HepG2 (cell line): ENCODE measurements around the gene KPNA3. TPM values are rescaled to one million over a fixed set of nuclear protein-coding genes. Genes with fewer than 3 reads are reported as not detected.
A peak's percentile ranks its signal among the peaks of the same experiment; 100 is the strongest.

Experiments
- CEBPB ChIP-seq: IDR thresholded peaks from 2 replicates; pipeline ENCODE4 v1.6.1; 2011; ENCODE audit warnings: low read depth, low read length, improper control_type of control experiment, borderline replicate concordance
- FOXM1 ChIP-seq: sonication (generic); formaldehyde crosslinking; IDR thresholded peaks from 2 replicates; pipeline ENCODE4 v1.5.0; 2020; ENCODE audit warnings: missing genetic modification reagents
- GATAD1 ChIP-seq: IDR thresholded peaks from 2 replicates; pipeline ENCODE4 v1.6.1; 2016; ENCODE audit warnings: missing genetic modification reagents, missing compliant biosample characterization
- HNF4A ChIP-seq: sonication (generic); formaldehyde crosslinking; IDR thresholded peaks from 2 replicates; pipeline ENCODE4 v1.4.0; 2020; ENCODE audit warnings: missing genetic modification reagents
- PHF5A ChIP-seq: IDR thresholded peaks from one replicate; pipeline ENCODE4 v1.6.1; 2018; ENCODE audit warnings: low read depth, missing genetic modification reagents; ENCODE audit not compliant: unreplicated experiment
- SMARCC2 ChIP-seq: fragments of 450-650 bp; IDR thresholded peaks from 2 replicates; pipeline ENCODE4 v1.6.1; 2017; ENCODE audit warnings: antibody characterized with exemption, mild to moderate bottlenecking
- SMYD3 ChIP-seq: sonication (generic); formaldehyde crosslinking; IDR thresholded peaks from 2 replicates; pipeline ENCODE4 v1.8.1; 2023; ENCODE audit warnings: mild to moderate bottlenecking, missing genetic modification reagents
- polyA plus RNA-seq, 8 experiments: library from polyadenylated mRNA; depleted of rRNA in 3 of 8; stranded (reverse) in 7 of 8; unstranded in 1 of 8; fragments of >200 nt; fragmentation: Illumina TruSeq in 4 of 8; extraction: Trizol in 4 of 8; gene quantifications; 2 replicates each; pipeline versions ENCODE4 v1.2.1 to v1.2.3, GENCODE V29; 2011 to 2016; ENCODE audit warnings: low read depth in 4 of 8, missing spikeins in 1 of 8, mixed read lengths in 1 of 8; ENCODE audit not compliant: insufficient read depth in 1 of 8
- total RNA-seq, 5 experiments: library from RNA; depleted of rRNA; stranded (reverse); fragments of >200 nt; fragmentation: Illumina TruSeq; extraction: Trizol; gene quantifications; 2 replicates each; pipeline ENCODE4 v1.2.3, GENCODE V29; 2016; ENCODE audit warnings: low read depth in 1 of 5
- TF ChIP-seq, protein P1 (sequence below), 2 experiments: IDR thresholded peaks; 2 replicates each; pipeline ENCODE4 v1.6.1; 2011 to 2012; ENCODE audit warnings: low read length in 2 of 2, borderline replicate concordance in 1 of 2, low read depth in 1 of 2, mild to moderate bottlenecking in 1 of 2, moderate library complexity in 1 of 2
- TF ChIP-seq, protein P2 (sequence below): IDR thresholded peaks from 2 replicates; pipeline ENCODE4 v1.4.0; 2020; ENCODE audit warnings: mild to moderate bottlenecking, missing genetic modification reagents
- TF ChIP-seq, protein P3 (sequence below): IDR thresholded peaks from 2 replicates; pipeline ENCODE4 v1.6.1; 2012; ENCODE audit warnings: low read length, improper control_type of control experiment
- TF ChIP-seq, protein P4 (sequence below): IDR thresholded peaks from 2 replicates; pipeline ENCODE4 v1.6.1; 2016; ENCODE audit warnings: control low read depth
- TF ChIP-seq, protein P5 (sequence below): sonication (generic); formaldehyde crosslinking; IDR thresholded peaks from 2 replicates; pipeline ENCODE4 v1.5.0; 2020; ENCODE audit warnings: mild to moderate bottlenecking, missing genetic modification reagents

The KPNA3 gene
- total and polyA plus RNA-seq, 2 of the 13 experiments (the other 11 are each of a cell fraction or from before 2014, with no cell fraction given): 13.0 to 28.9 TPM

DNA sequence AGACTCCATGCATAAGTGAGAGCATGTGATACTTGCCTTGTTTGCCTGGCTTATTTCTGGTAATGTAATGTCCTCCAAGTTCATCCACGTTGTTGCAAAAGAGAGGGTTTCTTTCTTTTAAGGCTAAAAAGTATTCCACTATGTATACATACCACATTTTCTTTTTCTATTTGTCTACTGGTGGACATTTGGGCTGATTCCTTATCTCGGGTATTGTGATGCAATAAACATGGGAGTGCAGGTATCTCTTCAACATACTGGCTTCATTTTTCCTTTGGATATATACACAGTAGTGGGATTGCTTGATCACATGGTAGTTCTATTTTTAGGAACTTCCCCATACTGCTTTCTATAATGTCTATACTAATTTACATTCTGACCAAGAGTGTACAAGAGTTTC is 51.6 kb downstream of the KPNA3 start (continued):
- TF ChIP-seq, protein P1, sequence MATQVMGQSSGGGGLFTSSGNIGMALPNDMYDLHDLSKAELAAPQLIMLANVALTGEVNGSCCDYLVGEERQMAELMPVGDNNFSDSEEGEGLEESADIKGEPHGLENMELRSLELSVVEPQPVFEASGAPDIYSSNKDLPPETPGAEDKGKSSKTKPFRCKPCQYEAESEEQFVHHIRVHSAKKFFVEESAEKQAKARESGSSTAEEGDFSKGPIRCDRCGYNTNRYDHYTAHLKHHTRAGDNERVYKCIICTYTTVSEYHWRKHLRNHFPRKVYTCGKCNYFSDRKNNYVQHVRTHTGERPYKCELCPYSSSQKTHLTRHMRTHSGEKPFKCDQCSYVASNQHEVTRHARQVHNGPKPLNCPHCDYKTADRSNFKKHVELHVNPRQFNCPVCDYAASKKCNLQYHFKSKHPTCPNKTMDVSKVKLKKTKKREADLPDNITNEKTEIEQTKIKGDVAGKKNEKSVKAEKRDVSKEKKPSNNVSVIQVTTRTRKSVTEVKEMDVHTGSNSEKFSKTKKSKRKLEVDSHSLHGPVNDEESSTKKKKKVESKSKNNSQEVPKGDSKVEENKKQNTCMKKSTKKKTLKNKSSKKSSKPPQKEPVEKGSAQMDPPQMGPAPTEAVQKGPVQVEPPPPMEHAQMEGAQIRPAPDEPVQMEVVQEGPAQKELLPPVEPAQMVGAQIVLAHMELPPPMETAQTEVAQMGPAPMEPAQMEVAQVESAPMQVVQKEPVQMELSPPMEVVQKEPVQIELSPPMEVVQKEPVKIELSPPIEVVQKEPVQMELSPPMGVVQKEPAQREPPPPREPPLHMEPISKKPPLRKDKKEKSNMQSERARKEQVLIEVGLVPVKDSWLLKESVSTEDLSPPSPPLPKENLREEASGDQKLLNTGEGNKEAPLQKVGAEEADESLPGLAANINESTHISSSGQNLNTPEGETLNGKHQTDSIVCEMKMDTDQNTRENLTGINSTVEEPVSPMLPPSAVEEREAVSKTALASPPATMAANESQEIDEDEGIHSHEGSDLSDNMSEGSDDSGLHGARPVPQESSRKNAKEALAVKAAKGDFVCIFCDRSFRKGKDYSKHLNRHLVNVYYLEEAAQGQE (IDR thresholded peaks at IDR 0.05; ENCODE audit: borderline replicate concordance in 1 of 2, low read depth in 1 of 2, low read length in 2 of 2): no peak
- no peak for TF ChIP-seq GATAD1 (CRISPR knock-in tag)
- TF ChIP-seq, protein P2, sequence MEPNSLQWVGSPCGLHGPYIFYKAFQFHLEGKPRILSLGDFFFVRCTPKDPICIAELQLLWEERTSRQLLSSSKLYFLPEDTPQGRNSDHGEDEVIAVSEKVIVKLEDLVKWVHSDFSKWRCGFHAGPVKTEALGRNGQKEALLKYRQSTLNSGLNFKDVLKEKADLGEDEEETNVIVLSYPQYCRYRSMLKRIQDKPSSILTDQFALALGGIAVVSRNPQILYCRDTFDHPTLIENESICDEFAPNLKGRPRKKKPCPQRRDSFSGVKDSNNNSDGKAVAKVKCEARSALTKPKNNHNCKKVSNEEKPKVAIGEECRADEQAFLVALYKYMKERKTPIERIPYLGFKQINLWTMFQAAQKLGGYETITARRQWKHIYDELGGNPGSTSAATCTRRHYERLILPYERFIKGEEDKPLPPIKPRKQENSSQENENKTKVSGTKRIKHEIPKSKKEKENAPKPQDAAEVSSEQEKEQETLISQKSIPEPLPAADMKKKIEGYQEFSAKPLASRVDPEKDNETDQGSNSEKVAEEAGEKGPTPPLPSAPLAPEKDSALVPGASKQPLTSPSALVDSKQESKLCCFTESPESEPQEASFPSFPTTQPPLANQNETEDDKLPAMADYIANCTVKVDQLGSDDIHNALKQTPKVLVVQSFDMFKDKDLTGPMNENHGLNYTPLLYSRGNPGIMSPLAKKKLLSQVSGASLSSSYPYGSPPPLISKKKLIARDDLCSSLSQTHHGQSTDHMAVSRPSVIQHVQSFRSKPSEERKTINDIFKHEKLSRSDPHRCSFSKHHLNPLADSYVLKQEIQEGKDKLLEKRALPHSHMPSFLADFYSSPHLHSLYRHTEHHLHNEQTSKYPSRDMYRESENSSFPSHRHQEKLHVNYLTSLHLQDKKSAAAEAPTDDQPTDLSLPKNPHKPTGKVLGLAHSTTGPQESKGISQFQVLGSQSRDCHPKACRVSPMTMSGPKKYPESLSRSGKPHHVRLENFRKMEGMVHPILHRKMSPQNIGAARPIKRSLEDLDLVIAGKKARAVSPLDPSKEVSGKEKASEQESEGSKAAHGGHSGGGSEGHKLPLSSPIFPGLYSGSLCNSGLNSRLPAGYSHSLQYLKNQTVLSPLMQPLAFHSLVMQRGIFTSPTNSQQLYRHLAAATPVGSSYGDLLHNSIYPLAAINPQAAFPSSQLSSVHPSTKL (CRISPR knock-in tag): peak; percentile 66
- TF ChIP-seq FOXM1 (CRISPR knock-in tag): no peak
- TF ChIP-seq, protein P3, sequence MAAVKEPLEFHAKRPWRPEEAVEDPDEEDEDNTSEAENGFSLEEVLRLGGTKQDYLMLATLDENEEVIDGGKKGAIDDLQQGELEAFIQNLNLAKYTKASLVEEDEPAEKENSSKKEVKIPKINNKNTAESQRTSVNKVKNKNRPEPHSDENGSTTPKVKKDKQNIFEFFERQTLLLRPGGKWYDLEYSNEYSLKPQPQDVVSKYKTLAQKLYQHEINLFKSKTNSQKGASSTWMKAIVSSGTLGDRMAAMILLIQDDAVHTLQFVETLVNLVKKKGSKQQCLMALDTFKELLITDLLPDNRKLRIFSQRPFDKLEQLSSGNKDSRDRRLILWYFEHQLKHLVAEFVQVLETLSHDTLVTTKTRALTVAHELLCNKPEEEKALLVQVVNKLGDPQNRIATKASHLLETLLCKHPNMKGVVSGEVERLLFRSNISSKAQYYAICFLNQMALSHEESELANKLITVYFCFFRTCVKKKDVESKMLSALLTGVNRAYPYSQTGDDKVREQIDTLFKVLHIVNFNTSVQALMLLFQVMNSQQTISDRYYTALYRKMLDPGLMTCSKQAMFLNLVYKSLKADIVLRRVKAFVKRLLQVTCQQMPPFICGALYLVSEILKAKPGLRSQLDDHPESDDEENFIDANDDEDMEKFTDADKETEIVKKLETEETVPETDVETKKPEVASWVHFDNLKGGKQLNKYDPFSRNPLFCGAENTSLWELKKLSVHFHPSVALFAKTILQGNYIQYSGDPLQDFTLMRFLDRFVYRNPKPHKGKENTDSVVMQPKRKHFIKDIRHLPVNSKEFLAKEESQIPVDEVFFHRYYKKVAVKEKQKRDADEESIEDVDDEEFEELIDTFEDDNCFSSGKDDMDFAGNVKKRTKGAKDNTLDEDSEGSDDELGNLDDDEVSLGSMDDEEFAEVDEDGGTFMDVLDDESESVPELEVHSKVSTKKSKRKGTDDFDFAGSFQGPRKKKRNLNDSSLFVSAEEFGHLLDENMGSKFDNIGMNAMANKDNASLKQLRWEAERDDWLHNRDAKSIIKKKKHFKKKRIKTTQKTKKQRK: no peak
- peak; percentile 81 for TF ChIP-seq CEBPB
- TF ChIP-seq SMARCC2: no peak
- no peak for TF ChIP-seq PHF5A
- TF ChIP-seq, protein P4, sequence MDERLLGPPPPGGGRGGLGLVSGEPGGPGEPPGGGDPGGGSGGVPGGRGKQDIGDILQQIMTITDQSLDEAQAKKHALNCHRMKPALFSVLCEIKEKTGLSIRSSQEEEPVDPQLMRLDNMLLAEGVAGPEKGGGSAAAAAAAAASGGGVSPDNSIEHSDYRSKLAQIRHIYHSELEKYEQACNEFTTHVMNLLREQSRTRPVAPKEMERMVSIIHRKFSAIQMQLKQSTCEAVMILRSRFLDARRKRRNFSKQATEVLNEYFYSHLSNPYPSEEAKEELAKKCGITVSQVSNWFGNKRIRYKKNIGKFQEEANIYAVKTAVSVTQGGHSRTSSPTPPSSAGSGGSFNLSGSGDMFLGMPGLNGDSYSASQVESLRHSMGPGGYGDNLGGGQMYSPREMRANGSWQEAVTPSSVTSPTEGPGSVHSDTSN (CRISPR knock-in tag): no peak
- TF ChIP-seq, protein P5, sequence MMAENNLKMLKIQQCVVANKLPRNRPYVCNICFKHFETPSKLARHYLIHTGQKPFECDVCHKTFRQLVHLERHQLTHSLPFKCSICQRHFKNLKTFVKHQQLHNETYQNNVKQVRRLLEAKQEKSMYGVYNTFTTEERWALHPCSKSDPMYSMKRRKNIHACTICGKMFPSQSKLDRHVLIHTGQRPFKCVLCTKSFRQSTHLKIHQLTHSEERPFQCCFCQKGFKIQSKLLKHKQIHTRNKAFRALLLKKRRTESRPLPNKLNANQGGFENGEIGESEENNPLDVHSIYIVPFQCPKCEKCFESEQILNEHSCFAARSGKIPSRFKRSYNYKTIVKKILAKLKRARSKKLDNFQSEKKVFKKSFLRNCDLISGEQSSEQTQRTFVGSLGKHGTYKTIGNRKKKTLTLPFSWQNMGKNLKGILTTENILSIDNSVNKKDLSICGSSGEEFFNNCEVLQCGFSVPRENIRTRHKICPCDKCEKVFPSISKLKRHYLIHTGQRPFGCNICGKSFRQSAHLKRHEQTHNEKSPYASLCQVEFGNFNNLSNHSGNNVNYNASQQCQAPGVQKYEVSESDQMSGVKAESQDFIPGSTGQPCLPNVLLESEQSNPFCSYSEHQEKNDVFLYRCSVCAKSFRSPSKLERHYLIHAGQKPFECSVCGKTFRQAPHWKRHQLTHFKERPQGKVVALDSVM: no peak
- TF ChIP-seq SMYD3 (CRISPR knock-in tag): no peak
- peak; percentile 27; the same call in 1 of the 2 replicates for TF ChIP-seq HNF4A (CRISPR knock-in tag)
